Measurements from ENCODE around the gene CCNJ. TPM values are rescaled to one million over a fixed set of nuclear protein-coding genes. Genes with fewer than 3 reads are reported as not detected.
A peak's percentile ranks its signal among the peaks of the same experiment; 100 is the strongest.

Gene CCNJ
- total and polyA plus RNA-seq, 4 donors: 0.75 to 6.5 (median 3.9) TPM

DNA sequence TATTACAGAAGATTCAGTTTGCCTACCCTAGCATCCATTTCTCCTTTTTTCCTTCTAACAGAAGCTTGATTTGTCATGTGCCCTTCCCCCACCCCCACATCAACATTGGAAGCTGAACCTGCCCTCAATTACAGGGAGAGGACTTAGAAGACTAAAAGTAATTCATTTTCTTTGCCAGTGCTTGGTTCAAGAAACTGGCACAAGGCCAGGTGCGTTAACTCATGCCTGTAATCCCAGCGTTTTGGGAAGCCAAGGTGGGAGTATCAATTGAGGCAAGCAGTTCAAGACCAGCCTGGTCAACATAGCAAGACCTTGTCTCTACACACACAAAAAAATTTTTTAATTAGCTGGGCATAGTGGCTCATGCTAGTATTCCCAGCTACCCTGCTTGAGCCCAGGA is 32.6 kb downstream of the CCNJ start:
- Histone ChIP-seq H3K36me3 (ENCODE audit: control insufficient read depth in 1 of 2, insufficient read depth in 2 of 2, low read length in 1 of 2) (no peaks in the 10 kb centered on the region), H3K9me3 (ENCODE audit: control insufficient read depth, low read length) (no peaks in the 10 kb centered on the region), H3K4me1 (ENCODE audit: control insufficient read depth in 1 of 2, insufficient read depth in 2 of 2, low read length in 2 of 2) (no peaks in the 10 kb centered on the region), H3K4me3 (ENCODE audit: low read length in 2 of 2) (no peak overlapping the region), H3K27me3 (ENCODE audit: control insufficient read depth in 1 of 2, insufficient read depth in 2 of 2, low read length in 1 of 2) (no peaks in the 10 kb centered on the region), H3K27ac (ENCODE audit: low read depth in 1 of 2, low read length in 2 of 2) (no peak overlapping the region)
- 35 to 37% methylated on average over 2 of the region's 2 CpGs for WGBS, 2 donors
- intact Hi-C loops (cut with DNase I): no loop called here
- DNase-seq (no peak), ATAC-seq (ENCODE audit: low FRiP score) (no peak)

DNA sequence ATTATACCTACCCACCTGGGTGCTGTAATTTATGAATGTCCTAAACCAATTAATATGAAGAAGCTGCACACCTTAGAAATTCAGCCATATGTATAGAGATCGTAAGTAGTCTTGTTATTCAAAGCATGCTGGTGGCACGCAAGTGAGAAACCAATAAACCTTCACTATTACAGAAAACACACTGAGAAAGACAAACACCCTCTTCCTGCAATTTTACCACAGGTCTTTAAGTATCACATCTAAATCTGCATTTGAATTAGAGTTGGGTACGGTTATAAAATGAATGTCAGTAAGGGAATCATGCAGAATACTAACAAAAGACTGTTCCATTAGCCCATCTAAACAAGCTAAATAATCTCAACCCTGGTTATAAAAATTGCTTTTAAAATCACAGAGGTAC is 33.8 kb downstream of the CCNJ start:
- WGBS, 2 donors: 78 to 89% methylated on average over 3 of the region's 3 CpGs
- H3K27ac ChIP-seq (ENCODE audit: low read depth in 1 of 2, low read length in 2 of 2): no peak overlapping the region
- no peaks in the 10 kb centered on the region for H3K36me3 ChIP-seq (ENCODE audit: control insufficient read depth in 1 of 2, insufficient read depth in 2 of 2, low read length in 1 of 2)
- no peak for DNase-seq
- no peaks in the 10 kb centered on the region for H3K27me3 ChIP-seq (ENCODE audit: control insufficient read depth in 1 of 2, insufficient read depth in 2 of 2, low read length in 1 of 2)
- H3K9me3 ChIP-seq (ENCODE audit: control insufficient read depth, low read length): no peaks in the 10 kb centered on the region
- no peak overlapping the region for H3K4me3 ChIP-seq (ENCODE audit: low read length in 2 of 2)
- no peaks in the 10 kb centered on the region for H3K4me1 ChIP-seq (ENCODE audit: control insufficient read depth in 1 of 2, insufficient read depth in 2 of 2, low read length in 2 of 2)
- intact Hi-C loops (cut with DNase I): no loop called here
- ATAC-seq (ENCODE audit: low FRiP score): no peak

DNA sequence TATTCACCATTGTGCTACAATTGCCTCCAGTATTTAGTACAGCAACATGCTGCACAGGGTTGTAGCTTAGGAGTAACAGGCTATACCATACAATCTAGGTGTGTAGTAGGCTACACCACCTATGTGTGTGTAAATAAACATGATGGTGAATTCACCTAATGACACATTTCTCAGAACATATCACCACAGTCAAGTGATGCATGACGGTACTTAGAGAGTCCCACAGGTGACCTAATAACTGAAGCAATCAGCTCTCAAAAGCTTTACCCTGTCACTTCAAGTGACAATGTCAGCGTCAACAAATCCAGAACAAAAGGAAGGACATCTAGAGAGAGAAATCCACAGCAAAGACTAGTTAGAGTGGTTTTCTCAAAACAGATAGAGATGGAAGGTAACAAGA is 38.8 kb downstream of the CCNJ start:
- Histone ChIP-seq H3K4me1 (ENCODE audit: control insufficient read depth in 1 of 2, insufficient read depth in 2 of 2, low read length in 2 of 2) (no peaks in the 10 kb centered on the region), H3K27me3 (ENCODE audit: control insufficient read depth in 1 of 2, insufficient read depth in 2 of 2, low read length in 1 of 2) (no peaks in the 10 kb centered on the region), H3K27ac (ENCODE audit: low read depth in 1 of 2, low read length in 2 of 2) (no peak overlapping the region), H3K9me3 (ENCODE audit: control insufficient read depth, low read length) (no peaks in the 10 kb centered on the region), H3K4me3 (ENCODE audit: low read length in 2 of 2) (no peak overlapping the region), H3K36me3 (ENCODE audit: control insufficient read depth in 1 of 2, insufficient read depth in 2 of 2, low read length in 1 of 2) (no peaks in the 10 kb centered on the region)
- intact Hi-C loops (cut with DNase I): no loop called here
- ATAC-seq (ENCODE audit: low FRiP score) (no peak), DNase-seq (no peak)
- WGBS, 2 donors: 93 to 100% methylated on average over 2 of the region's 2 CpGs

DNA sequence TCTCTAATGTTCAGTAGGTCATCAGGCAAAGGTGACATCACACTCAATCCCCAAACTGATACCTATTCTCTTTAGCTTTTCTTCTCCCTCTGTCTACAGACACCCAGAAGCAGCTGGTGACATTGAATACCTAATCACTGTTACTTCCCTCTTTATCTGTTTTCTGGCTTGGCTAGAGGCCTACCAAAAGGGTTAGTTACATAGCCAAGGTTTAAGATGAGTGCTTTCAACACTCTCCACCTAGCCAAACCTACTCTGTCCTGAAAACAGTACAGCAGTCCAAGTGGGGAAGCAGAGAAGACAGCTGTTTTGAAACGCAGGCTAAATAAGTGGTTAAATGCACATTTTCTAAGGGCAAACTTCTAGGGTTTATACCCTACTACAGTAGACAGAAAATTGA is 39.4 kb downstream of the CCNJ start:
- intact Hi-C loops (cut with DNase I): no loop called here
- Histone ChIP-seq H3K4me1 (ENCODE audit: control insufficient read depth in 1 of 2, insufficient read depth in 2 of 2, low read length in 2 of 2) (no peaks in the 10 kb centered on the region), H3K36me3 (ENCODE audit: control insufficient read depth in 1 of 2, insufficient read depth in 2 of 2, low read length in 1 of 2) (no peaks in the 10 kb centered on the region), H3K9me3 (ENCODE audit: control insufficient read depth, low read length) (no peaks in the 10 kb centered on the region), H3K27ac (ENCODE audit: low read depth in 1 of 2, low read length in 2 of 2) (no peak overlapping the region), H3K4me3 (ENCODE audit: low read length in 2 of 2) (no peak overlapping the region), H3K27me3 (ENCODE audit: control insufficient read depth in 1 of 2, insufficient read depth in 2 of 2, low read length in 1 of 2) (no peaks in the 10 kb centered on the region)
- ATAC-seq (ENCODE audit: low FRiP score) (no peak), DNase-seq (no peak)
- WGBS, 2 donors: 85% methylated on average over 1 of the region's 1 CpG

GRCh38 chr10:96089116-96089515 is 45.7 kb downstream of the CCNJ start:
- ATAC-seq (ENCODE audit: low FRiP score): no peak
- intact Hi-C loops (cut with DNase I): no loop called here
- 80% methylated on average over 2 of the region's 2 CpGs for WGBS, 2 donors
- Histone ChIP-seq H3K4me3 (ENCODE audit: low read length in 2 of 2) (no peak overlapping the region), H3K27ac (ENCODE audit: low read depth in 1 of 2, low read length in 2 of 2) (no peak overlapping the region), H3K4me1 (ENCODE audit: control insufficient read depth in 1 of 2, insufficient read depth in 2 of 2, low read length in 2 of 2) (peaks cover 0 to 1% of the 10 kb centered on the region in 2 donors), H3K27me3 (ENCODE audit: control insufficient read depth in 1 of 2, insufficient read depth in 2 of 2, low read length in 1 of 2) (peaks cover 0 to 4% of the 10 kb centered on the region in 2 donors), H3K36me3 (ENCODE audit: control insufficient read depth in 1 of 2, insufficient read depth in 2 of 2, low read length in 1 of 2) (no peaks in the 10 kb centered on the region), H3K9me3 (ENCODE audit: control insufficient read depth, low read length) (peaks cover 5% of the 10 kb centered on the region)
- DNase-seq: no peak

DNA sequence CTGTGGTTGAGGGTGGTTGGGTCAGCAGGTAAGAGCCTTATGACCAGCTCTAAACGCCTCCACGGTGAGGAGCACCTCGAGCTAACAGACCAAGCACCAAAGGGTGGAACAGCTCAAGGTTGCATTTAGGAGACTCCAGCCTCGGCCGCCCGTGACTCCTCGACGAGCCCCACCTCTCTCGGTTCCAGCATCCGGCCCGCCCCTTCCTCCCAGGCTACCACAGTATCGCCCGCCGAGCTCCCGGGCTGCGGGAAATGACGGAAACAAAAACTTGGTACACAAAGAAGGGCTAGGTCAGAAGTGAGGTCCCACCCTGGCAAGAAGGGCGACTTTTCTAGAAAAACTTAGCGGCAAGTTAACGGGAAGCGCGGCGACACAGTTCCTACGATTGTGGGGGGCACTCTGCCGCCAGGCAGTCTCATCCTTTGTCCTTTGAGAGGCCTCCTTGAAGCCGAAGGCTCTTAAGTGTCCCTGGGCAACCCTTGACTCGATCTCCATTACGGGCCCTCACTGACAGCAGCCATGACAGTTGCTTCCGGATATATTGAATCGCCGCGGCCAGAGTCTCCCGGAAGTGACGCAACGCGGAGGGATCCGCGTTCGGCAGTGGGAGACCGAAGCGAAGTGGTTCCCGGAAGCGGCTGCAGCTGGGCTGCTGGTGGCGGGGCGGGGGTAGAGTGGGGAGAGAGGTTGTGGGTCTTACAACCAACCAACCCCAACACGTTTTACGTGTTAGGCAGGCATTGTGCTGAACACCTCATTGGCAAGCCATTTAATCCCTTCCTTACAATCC is 46.5 kb downstream of the CCNJ start:
- peaks cover 0 to 1% of the 10 kb centered on the region in 2 donors for H3K4me1 ChIP-seq (ENCODE audit: control insufficient read depth in 1 of 2, insufficient read depth in 2 of 2, low read length in 2 of 2)
- H3K4me3 ChIP-seq (ENCODE audit: low read length in 2 of 2): peak overlapping the region; percentile 30 to 53
- peak; percentile 96 to 98 for DNase-seq
- H3K36me3 ChIP-seq (ENCODE audit: control insufficient read depth in 1 of 2, insufficient read depth in 2 of 2, low read length in 1 of 2): no peaks in the 10 kb centered on the region
- intact Hi-C loops (cut with DNase I): loop anchor here (1.0 to 2.0 kb wide), 3 partner anchors 40 to 47 kb away; partner anchors contain the start of genes ZNF518A (in 2 of the 2) and CCNJ (in 1 of the 2)
- ATAC-seq (ENCODE audit: low FRiP score): peak; percentile 98
- peaks cover 5% of the 10 kb centered on the region for H3K9me3 ChIP-seq (ENCODE audit: control insufficient read depth, low read length)
- H3K27ac ChIP-seq (ENCODE audit: low read depth in 1 of 2, low read length in 2 of 2): peak overlapping the region in 1 of 2 donors; percentile 48
- 3% methylated on average over 47 of the region's 47 CpGs for WGBS, 2 donors
- peaks cover 0 to 4% of the 10 kb centered on the region in 2 donors for H3K27me3 ChIP-seq (ENCODE audit: control insufficient read depth in 1 of 2, insufficient read depth in 2 of 2, low read length in 1 of 2)

GRCh38 chr10:96090463-96090800 is 47.0 kb downstream of the CCNJ start:
- Histone ChIP-seq H3K4me1 (ENCODE audit: control insufficient read depth in 1 of 2, insufficient read depth in 2 of 2, low read length in 2 of 2) (peaks cover 0 to 1% of the 10 kb centered on the region in 2 donors), H3K27ac (ENCODE audit: low read depth in 1 of 2, low read length in 2 of 2) (peak overlapping the region in 1 of 2 donors; percentile 48), H3K9me3 (ENCODE audit: control insufficient read depth, low read length) (peaks cover 5% of the 10 kb centered on the region), H3K4me3 (ENCODE audit: low read length in 2 of 2) (peak overlapping the region; percentile 7 to 53), H3K27me3 (ENCODE audit: control insufficient read depth in 1 of 2, insufficient read depth in 2 of 2, low read length in 1 of 2) (peaks cover 0 to 4% of the 10 kb centered on the region in 2 donors), H3K36me3 (ENCODE audit: control insufficient read depth in 1 of 2, insufficient read depth in 2 of 2, low read length in 1 of 2) (no peaks in the 10 kb centered on the region)
- ATAC-seq (ENCODE audit: low FRiP score) (no peak), DNase-seq (no peak)
- 74 to 82% methylated on average over 9 of the region's 9 CpGs for WGBS, 2 donors
- intact Hi-C loops (cut with DNase I): loop anchor here (1.0 to 2.0 kb wide), 3 partner anchors 40 to 48 kb away; partner anchors contain the start of genes ZNF518A (in 2 of the 2) and CCNJ (in 1 of the 2)

GRCh38 chr10:96092999-96093767 is 49.8 kb downstream of the CCNJ start:
- DNase-seq: no peak
- Histone ChIP-seq H3K4me3 (ENCODE audit: low read length in 2 of 2) (no peak overlapping the region), H3K27ac (ENCODE audit: low read depth in 1 of 2, low read length in 2 of 2) (no peak overlapping the region), H3K4me1 (ENCODE audit: control insufficient read depth in 1 of 2, insufficient read depth in 2 of 2, low read length in 2 of 2) (peaks cover 0 to 1% of the 10 kb centered on the region in 2 donors), H3K9me3 (ENCODE audit: control insufficient read depth, low read length) (peaks cover 5% of the 10 kb centered on the region), H3K36me3 (ENCODE audit: control insufficient read depth in 1 of 2, insufficient read depth in 2 of 2, low read length in 1 of 2) (no peaks in the 10 kb centered on the region), H3K27me3 (ENCODE audit: control insufficient read depth in 1 of 2, insufficient read depth in 2 of 2, low read length in 1 of 2) (peaks cover 0 to 6% of the 10 kb centered on the region in 2 donors)
- ATAC-seq (ENCODE audit: low FRiP score): no peak
- intact Hi-C loops (cut with DNase I): no loop called here
- WGBS, 2 donors: 78 to 84% methylated on average over 8 of the region's 8 CpGs
